ENCODE measurements around the gene NME4.
"Not testable (repeated sequence)": the region's sequence is repeated elsewhere in the genome, so short reads cannot be mapped to it uniquely, and the experiment has no call there.

Gene NME4

DNA sequence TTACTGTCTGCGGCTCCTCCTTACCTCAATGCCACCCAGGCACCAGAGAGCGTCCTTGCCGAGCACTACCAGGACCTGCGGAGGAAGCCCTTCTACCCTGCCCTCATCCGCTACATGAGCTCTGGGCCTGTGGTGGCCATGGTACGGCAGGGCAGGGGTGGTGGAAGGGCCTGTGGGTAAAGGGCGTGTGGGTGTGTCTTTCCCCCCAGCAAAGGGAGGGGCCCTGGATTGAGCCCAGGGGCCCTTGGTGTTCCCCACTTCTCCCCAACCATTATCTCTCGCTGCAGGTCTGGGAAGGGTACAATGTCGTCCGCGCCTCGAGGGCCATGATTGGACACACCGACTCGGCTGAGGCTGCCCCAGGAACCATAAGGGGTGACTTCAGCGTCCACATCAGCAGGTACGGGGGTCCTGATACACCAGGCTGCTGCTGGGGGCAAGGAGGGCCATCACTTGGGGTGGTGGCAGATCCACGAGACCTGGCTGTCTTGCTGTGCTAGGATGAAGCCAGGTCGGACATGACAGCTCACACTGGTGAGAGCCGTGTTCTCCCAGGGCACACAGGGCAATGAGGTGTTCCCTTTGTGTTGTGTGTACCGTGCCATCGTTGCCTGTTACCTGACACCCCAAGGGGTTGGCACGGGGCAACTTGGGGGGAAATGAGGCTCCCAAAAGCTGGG lies 2.5 kb downstream of the NME4 start:
- no peak for DNase-seq

DNA sequence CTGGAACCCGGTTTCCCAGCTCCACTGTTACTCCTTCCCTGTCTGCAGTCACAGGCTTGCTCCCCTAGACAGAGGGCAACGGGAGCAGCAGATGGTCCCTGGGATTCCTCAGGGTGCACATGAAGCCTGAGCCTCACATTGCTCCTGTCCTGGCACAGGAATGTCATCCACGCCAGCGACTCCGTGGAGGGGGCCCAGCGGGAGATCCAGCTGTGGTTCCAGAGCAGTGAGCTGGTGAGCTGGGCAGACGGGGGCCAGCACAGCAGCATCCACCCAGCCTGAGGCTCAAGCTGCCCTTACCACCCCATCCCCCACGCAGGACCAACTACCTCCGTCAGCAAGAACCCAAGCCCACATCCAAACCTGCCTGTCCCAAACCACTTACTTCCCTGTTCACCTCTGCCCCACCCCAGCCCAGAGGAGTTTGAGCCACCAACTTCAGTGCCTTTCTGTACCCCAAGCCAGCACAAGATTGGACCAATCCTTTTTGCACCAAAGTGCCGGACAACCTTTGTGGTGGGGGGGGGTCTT lies 3.1 kb downstream of the NME4 start:
- DNase-seq: peak in 1 of 2 experiments; percentile 42

- DNase-seq: peak; percentile 82 to 89
Observed at GRCh38 chr16:401468-402348, 4.7 kb downstream of the NME4 start, which contains the start of gene DECR2. TSS of gene DECR2 (plus strand) at chr16:401885. CDS start at chr16:401964, 79 bp downstream.

- no peak for DNase-seq
Observed at GRCh38 chr16:404971-405486, 8.0 kb downstream of the NME4 start.

DNA sequence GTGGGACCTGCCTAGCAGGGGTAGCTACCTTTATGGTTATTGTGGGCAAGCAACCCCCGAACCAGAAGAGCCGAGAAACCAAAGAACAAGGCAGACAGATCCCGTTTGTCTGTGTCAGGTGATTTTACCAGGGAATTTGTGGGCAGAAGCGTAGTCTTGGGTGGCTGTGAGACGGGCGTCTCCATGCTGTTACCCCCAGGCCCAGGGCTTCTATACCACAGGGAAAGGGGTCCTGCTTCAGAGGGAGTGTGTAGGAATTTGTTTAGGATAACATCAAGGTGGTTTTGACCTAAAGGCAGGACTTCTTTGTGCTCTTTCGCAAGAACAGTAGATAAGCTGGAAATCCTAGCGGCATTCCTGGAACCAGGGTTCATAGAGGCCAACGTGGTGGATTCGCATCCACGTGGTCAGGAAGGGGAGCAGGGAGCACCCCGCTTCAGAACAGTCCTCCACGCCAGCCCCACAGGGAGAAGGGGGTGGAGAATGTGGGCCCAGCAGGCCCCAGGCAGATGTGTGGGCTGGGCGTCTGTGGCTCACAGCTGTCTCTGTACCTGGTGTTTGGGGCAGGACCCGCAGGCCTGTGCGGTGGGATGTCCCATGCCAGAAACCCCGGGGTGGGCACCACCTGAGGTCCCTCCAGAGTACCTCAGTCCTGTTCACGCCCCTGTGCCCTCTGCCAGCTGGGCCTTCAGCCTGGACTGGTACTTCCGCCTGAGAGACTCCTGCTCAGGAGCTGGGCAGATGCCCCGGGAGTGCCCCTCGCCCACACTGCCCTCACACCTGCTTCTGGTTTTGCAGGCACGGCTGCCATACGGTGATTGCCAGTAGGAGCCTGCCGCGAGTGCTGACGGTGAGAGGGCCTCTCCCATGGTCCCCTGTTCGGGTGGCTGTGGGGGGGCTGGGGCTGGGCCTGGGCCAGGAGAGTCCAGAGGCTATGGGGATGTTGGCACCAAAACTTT lies 8.8 kb downstream of the NME4 start:
- no peak for DNase-seq

- DNase-seq: no peak
Observed at GRCh38 chr16:407253-407652, 10.3 kb downstream of the NME4 start.

- DNase-seq: no peak
Observed at GRCh38 chr16:410516-411178, 13.6 kb downstream of the NME4 start.

DNA sequence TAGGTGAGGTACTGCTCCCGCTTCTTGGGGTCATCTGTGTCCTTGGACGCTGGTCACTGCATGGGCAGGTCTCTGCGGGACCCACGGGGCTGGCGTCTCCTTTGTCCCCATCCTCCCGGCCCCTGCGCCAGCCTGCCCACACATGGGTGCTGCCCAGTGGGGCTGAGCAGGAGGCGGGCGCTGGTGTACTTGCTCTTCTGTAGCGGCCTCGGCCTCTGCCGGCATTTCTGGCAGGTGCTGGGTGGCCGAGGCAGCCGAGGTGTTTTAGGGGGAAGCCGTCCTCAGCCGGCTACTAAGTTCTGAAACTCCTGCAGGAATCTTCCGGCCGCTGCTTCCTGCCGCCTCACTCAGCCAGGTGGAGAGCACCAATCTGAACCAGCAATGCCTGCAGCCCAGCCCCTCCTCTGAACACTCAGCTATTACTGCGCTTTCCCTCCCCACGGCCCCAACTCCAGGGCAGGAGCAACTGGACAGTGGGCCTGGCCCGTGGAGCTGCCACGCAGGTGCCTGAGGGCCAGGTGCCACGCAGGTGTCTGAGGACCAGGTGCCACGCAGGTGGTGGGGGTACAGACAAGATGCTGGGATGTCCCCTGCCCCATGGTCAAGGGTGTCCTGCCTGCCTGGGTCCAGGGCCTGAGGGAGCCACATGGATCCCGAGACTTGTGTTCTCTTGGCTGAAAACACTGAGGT lies 14.7 kb downstream of the NME4 start:
- DNase-seq: no peak

DNA sequence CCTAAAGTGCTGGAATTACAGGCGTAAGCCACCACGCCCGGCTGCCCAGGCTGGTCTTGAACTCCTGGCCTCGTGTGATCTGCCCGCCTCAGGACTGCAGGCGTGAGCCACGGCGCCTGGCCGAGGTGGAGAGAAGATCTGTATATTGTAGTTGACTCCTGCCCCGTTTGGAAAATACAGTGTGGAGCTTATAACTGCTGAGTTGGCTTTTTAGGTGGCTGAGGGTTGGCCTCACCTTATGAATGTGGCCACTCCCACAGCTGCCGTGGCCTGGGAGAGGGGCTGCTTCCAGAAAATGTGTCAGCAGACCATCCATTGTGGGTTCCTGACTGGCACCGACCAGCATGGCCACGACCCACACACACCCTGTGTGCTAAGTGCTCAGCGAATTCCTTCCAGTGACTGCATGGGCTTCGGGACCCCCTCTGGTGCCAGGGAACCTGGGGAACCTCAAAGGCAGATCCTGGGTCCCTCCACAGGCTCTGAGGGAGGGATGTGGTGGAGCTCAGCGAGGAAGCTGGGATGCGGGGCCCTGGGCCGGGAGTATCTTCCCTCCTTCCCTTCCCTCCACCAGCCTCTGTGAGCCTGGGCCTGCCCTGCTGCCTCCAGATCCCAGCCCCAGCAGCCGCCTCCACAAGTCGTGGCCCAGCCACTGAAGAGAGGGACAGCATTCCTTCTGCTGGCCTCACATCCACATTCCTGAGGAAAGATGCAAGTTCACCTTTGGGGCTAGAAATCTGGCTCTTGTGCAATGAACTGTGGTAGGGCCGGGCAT lies 17.6 kb downstream of the NME4 start:
- no peak for DNase-seq

DNA sequence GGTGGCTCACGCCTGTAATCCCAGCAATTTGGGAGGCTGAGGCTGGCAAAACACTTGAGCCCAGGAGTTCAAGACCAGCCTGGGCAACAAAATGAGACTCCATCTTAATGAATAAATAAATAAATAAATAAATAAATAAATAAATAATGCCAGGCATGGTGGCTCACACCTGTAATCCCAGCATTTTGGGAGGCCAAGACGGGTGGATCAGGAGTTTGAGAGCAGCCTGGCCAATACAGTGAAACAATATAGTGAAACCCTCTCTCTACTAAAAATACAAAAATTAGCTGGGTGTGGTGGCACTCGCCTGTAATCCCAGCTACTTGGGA lies 18.1 kb downstream of the NME4 start:
- not testable (repeated sequence) for DNase-seq

- DNase-seq: not testable (repeated sequence)
Observed at GRCh38 chr16:422179-422578, 25.2 kb downstream of the NME4 start.

DNA sequence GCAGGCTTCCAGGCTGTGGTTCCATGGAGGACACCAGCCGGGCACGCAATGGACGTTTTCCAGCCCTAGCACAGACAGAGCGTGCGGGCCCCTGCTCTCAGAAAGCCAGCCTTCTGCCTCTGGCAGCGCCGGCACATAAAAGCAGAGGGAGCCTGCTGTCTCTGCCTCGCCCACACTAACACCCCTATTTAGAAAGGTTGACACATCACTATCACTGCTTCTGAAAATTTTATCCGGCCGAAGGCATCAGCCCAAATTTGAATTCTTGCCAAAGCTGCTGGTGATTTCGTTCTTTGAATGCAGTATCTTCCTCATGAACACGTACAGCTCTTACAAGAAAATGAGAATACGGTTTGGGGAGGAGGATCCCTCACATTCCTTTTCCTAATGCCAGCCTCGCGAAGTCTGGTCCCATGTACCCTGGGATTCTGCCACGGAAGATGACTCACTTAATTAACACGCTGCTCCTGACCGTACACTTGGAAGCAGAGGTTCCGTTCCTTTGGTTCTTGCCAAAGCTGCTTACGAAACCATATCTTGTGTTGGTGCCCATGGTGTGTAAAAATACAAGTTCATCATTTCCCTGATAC lies 27.1 kb downstream of the NME4 start:
- DNase-seq: peak in 1 of 2 experiments; percentile 49

GRCh38 chr16:424623-425081 lies 27.7 kb downstream of the NME4 start:
- peak; percentile 41 to 44 for DNase-seq

DNA sequence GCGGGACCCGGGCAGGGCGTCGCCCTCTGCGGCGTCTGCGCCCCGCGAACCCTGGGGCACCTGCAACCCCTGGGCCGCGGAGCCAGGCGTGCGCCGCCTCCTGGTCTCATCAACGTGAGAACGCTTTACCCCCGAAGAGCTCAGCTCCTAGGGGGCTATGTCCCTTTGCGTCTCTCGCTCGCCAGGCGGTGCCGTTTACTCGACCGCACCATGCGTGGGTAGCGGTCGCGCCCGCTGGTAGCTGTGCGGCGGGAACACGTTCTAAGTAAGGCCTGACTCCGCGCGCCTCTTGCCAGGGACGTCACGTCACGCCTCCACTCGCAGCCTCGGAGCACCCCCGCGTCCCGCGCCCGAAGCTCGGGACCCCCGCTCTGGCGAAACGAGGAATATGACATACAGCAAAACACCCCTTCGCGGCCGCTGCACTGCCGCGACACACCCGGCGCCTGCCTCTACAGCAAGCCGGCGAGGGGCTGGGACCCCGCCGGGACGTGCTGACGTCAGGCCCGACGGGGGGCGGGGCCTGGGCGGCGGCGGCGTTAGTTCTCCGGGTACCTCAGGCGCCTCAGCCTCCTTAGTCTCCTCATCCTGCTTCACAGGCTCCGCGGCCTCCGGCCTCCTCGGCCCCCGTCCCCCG lies 28.2 kb downstream of the NME4 start, which contains the start of gene RAB11FIP3:
TSS of gene RAB11FIP3 (plus strand) at position 568 of the 637 bp plus-strand sequence. CDS start 358 bp downstream, outside the sequence.
- DNase-seq: peak; percentile 71 to 88

GRCh38 chr16:425740-426114 lies 28.7 kb downstream of the NME4 start:
- no peak for DNase-seq

DNA sequence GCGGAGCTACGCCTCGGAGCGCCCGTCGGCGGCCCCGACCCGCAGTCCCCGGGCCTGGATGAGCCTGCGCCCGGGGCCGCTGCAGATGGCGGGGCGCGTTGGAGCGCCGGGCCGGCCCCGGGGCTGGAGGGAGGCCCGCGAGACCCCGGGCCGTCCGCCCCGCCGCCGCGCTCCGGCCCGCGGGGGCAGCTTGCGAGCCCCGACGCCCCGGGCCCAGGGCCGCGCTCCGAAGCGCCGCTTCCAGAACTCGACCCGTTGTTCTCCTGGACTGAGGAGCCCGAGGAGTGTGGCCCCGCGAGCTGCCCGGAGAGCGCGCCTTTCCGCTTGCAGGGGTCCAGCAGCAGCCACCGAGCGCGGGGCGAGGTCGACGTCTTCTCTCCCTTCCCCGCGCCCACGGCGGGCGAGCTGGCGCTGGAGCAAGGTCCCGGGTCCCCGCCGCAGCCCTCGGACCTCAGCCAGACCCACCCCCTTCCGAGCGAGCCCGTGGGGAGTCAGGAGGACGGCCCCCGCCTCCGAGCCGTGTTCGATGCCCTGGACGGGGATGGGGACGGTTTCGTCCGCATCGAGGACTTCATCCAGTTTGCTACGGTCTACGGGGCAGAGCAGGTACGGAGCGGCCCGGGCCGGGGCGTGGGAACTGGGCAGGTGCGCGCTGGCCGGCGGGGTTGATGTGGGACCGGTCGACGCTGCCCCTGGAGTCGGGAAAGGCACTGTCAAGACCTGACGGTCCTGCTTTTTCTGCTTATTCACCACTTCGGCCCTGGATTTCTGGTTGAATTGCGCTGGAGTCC lies 29.3 kb downstream of the NME4 start:
- DNase-seq: no peak

DNA sequence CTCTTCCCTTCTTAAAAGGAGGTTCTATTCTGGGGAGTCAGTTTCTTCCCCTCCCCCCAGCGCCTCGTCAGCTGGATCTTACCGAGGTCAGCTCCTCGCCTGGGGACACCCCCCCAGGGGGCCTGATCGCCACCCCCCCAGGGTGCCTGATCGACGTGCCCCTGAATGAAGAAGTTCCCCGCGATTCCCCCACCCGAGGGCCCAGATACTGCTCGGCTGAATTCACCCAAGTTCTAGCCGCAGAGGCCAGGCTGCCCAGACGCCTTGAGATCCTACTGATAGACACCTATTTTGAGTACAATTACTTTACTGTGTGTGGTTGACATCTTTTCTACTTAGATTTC lies 29.9 kb downstream of the NME4 start:
- no peak for DNase-seq

GRCh38 chr16:427250-427649 lies 30.3 kb downstream of the NME4 start:
- peak in 1 of 2 experiments; percentile 38 for DNase-seq

DNA sequence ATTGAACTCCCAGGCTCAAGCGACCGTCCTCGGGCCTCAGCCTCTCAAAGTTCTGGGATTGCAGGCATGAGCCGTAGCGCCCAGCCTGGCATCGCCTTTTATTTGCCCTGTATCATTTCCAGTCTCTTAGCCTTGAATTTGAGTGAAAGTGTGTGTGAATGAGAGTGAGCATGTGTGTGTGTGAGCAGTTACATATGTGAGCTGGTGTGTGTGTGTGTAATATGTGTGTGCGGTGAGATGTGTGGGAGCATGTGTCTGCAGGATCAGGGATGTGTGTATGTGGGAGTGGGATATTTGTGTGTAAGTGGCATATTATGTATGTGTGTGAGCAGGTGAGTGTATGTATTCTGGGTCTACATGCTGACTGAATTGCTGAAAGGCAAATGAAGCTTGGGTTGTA lies 33.9 kb downstream of the NME4 start:
- no peak for DNase-seq

Measured in NCI-H524 (cell line).